Right lobe of liver (tissue), 6 donors: ENCODE data around the gene BASP1. TPM values are rescaled to one million over a fixed set of nuclear protein-coding genes. Genes with fewer than 3 reads are reported as not detected.
A peak's percentile ranks its signal among the peaks of the same experiment; 100 is the strongest.

Experiments used
- ATAC-seq, 4 donors: fragments of 200-7000 bp; cut with Tn5 transposase; one replicate each; pipeline ENCODE4 v1.9.1; 2020; ENCODE audit warnings: mild to moderate bottlenecking in 4 of 4, moderate library complexity in 4 of 4
- DNase-seq, 3 donors: peaks; one replicate each; pipeline ENCODE4 v3.0.0-alpha.2; 2020
- H3K27ac ChIP-seq, 3 donors: fragments of 200-600 bp; one replicate each; pipeline ENCODE4 v1.8.0; 2022
- H3K27me3 ChIP-seq, 2 donors: fragments of 200-600 bp; one replicate each; pipeline ENCODE4 v1.8.0; 2022
- H3K36me3 ChIP-seq, 4 donors: fragments of 200-600 bp; sonication (generic) in 1 of 4; one replicate each; pipeline versions ENCODE4 v1.5.1 to v1.8.0; 2017 to 2022; ENCODE audit warnings: control low read depth in 1 of 4
- H3K4me1 ChIP-seq, 4 donors: fragments of 200-600 bp; sonication (generic) in 1 of 4; one replicate each; pipeline versions ENCODE4 v1.5.1 to v1.8.0; 2017 to 2022; ENCODE audit warnings: control low read depth in 1 of 4
- H3K4me3 ChIP-seq, 3 donors: fragments of 200-600 bp; one replicate each; pipeline ENCODE4 v1.8.0; 2022
- H3K9me3 ChIP-seq, 4 donors: fragments of 200-600 bp; sonication (generic) in 1 of 4; one replicate each; pipeline versions ENCODE4 v1.5.1 to v1.8.0; 2017 to 2022; ENCODE audit warnings: control low read depth in 1 of 4
- POLR2A ChIP-seq: fragments of 450-650 bp; IDR thresholded peaks from one replicate; pipeline ENCODE4 v1.6.1; 2017; ENCODE audit warnings: antibody characterized with exemption, mild to moderate bottlenecking
- WGBS: methylation state at CpG from one replicate; pipeline ENCODE4 v1.1.6; 2018; ENCODE audit warnings: low coverage, low lambda C conversion rate; ENCODE audit not compliant: insufficient coverage; ENCODE audit errors: missing lambda C conversion rate; 5-methylcytosine and 5-hydroxymethylcytosine counted together
- intact Hi-C, 2 donors: fragments of 100-400 bp; cut with DNase I; formaldehyde crosslinking; loops; one replicate each; pipeline versions ENCODE4 v1.11.2 to v1.14.1; 2022
- total RNA-seq, 6 experiments: library from RNA; depleted of rRNA in 2 of 6; stranded (reverse); fragments of >200 nt in 2 of 6; fragmentation: NEBNext Ultra II Directional in 3 of 6; extraction: Animal tissue kit (Norgen Biotek cat#: 25700) in 3 of 6; gene quantifications; one replicate each; pipeline versions ENCODE4 v1.1.0 to v1.2.4, GENCODE V29; 2016 to 2023
- TF ChIP-seq, protein P1 (sequence below), 4 donors: fragments of 200-600 bp in 3 of 4; fragments of 450-650 bp in 1 of 4; IDR thresholded peaks; one replicate each; pipeline versions ENCODE4 v1.5.1 to v1.8.0; 2016 to 2022; ENCODE audit warnings: antibody characterized with exemption in 4 of 4, mild to moderate bottlenecking in 2 of 4
- donor health status: DM: no; HTN: yes; CAD: no.
- donor health status: DM: no; HTN: no; CAD: no.
- donor health status: DM: no; HTN: no; CAD: no.
- donor health status: DM: no; HTN: yes; CAD: no.
- donor health status: DM: no; HTN: yes; CAD: no.

Gene BASP1
- total RNA-seq, 6 experiments from 2014 or later, result 2.6 to 11.2 (median 4.7) TPM

DNA sequence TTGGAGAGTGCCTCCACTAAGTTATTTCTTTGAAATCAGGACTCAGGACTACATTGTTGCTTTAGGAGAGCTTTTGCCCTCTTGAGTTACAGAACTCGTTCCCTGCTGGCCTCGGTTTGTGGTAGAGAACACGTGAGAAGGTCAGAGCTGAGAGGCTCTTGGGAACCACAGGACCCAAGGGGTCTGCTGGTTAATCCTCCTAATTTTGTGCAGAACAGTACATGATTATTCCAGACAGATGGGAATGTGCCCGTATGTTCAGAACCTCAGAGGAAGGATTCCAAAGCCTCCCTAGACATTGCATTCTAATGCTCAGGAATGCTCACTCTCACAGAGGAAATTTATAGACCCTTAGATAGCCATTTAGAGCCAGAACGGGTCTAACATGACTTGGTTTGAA lies 25.2 kb upstream of the BASP1 start:
- no peaks in the 10 kb centered on the region for H3K27me3 ChIP-seq
- no peaks in the 10 kb centered on the region for H3K4me1 ChIP-seq
- intact Hi-C loops, result loop anchor here in 1 of 2 donors (10.0 kb wide), 1 partner anchor 397 kb away; no protein-coding TSS in a partner anchor
- 41% methylated on average over 5 of the region's 5 CpGs for WGBS
- DNase-seq (no peak), ATAC-seq (no peak)
- no peak overlapping the region for H3K4me3 ChIP-seq
- H3K9me3 ChIP-seq, result no peaks in the 10 kb centered on the region
- H3K36me3 ChIP-seq, result no peaks in the 10 kb centered on the region
- no peak overlapping the region for H3K27ac ChIP-seq
- TF ChIP-seq, protein P1, sequence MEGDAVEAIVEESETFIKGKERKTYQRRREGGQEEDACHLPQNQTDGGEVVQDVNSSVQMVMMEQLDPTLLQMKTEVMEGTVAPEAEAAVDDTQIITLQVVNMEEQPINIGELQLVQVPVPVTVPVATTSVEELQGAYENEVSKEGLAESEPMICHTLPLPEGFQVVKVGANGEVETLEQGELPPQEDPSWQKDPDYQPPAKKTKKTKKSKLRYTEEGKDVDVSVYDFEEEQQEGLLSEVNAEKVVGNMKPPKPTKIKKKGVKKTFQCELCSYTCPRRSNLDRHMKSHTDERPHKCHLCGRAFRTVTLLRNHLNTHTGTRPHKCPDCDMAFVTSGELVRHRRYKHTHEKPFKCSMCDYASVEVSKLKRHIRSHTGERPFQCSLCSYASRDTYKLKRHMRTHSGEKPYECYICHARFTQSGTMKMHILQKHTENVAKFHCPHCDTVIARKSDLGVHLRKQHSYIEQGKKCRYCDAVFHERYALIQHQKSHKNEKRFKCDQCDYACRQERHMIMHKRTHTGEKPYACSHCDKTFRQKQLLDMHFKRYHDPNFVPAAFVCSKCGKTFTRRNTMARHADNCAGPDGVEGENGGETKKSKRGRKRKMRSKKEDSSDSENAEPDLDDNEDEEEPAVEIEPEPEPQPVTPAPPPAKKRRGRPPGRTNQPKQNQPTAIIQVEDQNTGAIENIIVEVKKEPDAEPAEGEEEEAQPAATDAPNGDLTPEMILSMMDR (IDR thresholded peaks at IDR 0.05), result no peak
- no peak for TF ChIP-seq POLR2A

- H3K27ac ChIP-seq, result no peak overlapping the region
- no peak for ATAC-seq
- DNase-seq, result no peak
- no peaks in the 10 kb centered on the region for H3K4me1 ChIP-seq
- H3K9me3 ChIP-seq, result no peaks in the 10 kb centered on the region
- TF ChIP-seq, protein P1 (IDR thresholded peaks at IDR 0.05), result no peak
- no peak for TF ChIP-seq POLR2A
- no peaks in the 10 kb centered on the region for H3K36me3 ChIP-seq
- no peaks in the 10 kb centered on the region for H3K27me3 ChIP-seq
- 69% methylated on average over 5 of the region's 5 CpGs for WGBS
- H3K4me3 ChIP-seq, result no peak overlapping the region
- intact Hi-C loops, result loop anchor here in 1 of 2 donors (10.0 kb wide), 1 partner anchor 401 kb away; no protein-coding TSS in a partner anchor
Measured at GRCh38 chr5:17196024-17196423, 21.4 kb upstream of the BASP1 start.

GRCh38 chr5:17196697-17197096 lies 20.7 kb upstream of the BASP1 start:
- Histone ChIP-seq H3K4me1 (no peaks in the 10 kb centered on the region), H3K27ac (no peak overlapping the region), H3K9me3 (no peaks in the 10 kb centered on the region), H3K36me3 (no peaks in the 10 kb centered on the region), H3K4me3 (no peak overlapping the region), H3K27me3 (no peaks in the 10 kb centered on the region)
- ATAC-seq (no peak), DNase-seq (no peak)
- TF ChIP-seq POLR2A, result no peak
- TF ChIP-seq, protein P1 (IDR thresholded peaks at IDR 0.05), result no peak
- 41% methylated on average over 5 of the region's 5 CpGs for WGBS
- intact Hi-C loops, result loop anchor here in 1 of 2 donors (10.0 kb wide), 1 partner anchor 402 kb away; no protein-coding TSS in a partner anchor

DNA sequence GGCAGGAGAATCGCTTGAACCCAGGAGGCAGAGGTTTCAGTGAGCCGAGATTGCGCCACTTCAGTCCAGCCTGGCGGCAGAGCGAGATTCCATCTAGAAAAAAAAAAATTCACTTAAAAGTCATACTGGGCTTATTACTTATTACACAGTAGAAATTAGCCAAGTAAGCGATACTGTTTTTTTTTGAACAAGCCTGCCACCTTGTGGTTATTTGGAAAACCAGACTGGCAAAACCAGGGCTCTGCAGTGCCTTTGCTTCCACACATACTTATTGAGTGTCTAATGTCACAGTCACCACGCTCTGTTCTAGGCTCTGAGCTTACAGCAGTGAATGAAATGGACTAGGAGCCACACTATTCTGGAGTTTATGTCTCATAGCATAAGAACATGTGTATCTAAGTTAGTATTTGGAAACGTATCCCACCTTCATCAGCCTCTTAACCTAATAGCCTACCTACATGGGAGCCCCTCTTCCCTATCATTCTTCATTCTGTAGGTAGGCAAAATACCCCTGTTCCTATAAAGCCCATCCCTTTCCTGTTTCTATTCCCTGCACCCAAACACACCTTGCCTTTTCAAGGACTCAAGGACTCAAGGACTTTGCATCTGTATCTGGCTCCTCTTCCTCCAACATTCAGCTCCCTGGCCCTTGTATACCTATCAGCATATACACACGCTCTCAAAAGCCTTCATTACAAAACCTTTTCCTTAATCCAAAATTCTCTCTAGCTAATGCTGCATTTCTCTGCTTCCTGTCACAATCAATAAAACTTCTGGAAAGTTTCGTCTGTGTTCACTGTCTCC lies 13.9 kb upstream of the BASP1 start:
- Histone ChIP-seq H3K27ac (no peak overlapping the region), H3K4me3 (no peak overlapping the region), H3K4me1 (no peaks in the 10 kb centered on the region), H3K36me3 (no peaks in the 10 kb centered on the region), H3K9me3 (no peaks in the 10 kb centered on the region), H3K27me3 (no peaks in the 10 kb centered on the region)
- TF ChIP-seq, protein P1 (IDR thresholded peaks at IDR 0.05), result peak; percentile 45 to 78 (median 72)
- TF ChIP-seq POLR2A, result no peak
- peak; percentile 81 to 92 (median 89) for ATAC-seq
- no peak for DNase-seq
- 20% methylated on average over 9 of the region's 10 CpGs for WGBS
- intact Hi-C loops, result no loop called here
